ENCODE measurements around the gene TMEM178B. TPM values are rescaled to one million over a fixed set of nuclear protein-coding genes. Genes with fewer than 3 reads are reported as not detected.

Gene TMEM178B
- total RNA-seq, 1 donor: 0.09 TPM

DNA sequence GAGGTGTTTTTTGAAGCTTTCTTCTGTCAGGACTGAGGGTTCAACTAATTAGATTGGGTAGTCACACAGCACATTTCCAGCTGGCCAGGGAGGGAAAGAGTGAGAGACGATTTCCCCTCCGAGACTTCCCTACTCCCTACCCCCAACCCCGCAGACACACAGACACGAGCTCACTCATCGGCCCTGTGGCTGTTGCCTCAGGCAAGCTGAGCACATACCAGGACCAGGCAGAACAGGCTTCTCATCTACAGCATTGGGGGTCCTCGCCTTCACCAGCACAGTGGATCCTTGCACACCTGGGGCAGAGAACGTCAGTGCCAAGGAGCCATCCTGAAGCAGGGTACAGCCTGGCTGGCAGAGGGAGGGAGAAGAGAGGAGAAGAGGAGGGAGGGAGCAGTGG lies 144.1 kb downstream of the TMEM178B start:
- DNase-seq (ENCODE audit: low read depth): no peak
- TF ChIP-seq, protein P1, sequence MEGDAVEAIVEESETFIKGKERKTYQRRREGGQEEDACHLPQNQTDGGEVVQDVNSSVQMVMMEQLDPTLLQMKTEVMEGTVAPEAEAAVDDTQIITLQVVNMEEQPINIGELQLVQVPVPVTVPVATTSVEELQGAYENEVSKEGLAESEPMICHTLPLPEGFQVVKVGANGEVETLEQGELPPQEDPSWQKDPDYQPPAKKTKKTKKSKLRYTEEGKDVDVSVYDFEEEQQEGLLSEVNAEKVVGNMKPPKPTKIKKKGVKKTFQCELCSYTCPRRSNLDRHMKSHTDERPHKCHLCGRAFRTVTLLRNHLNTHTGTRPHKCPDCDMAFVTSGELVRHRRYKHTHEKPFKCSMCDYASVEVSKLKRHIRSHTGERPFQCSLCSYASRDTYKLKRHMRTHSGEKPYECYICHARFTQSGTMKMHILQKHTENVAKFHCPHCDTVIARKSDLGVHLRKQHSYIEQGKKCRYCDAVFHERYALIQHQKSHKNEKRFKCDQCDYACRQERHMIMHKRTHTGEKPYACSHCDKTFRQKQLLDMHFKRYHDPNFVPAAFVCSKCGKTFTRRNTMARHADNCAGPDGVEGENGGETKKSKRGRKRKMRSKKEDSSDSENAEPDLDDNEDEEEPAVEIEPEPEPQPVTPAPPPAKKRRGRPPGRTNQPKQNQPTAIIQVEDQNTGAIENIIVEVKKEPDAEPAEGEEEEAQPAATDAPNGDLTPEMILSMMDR (IDR thresholded peaks at IDR 0.05; ENCODE audit: insufficient read depth, low read length): no peak
- no peak overlapping the region for H3K4me3 ChIP-seq (ENCODE audit: low read depth, low read length)

DNA sequence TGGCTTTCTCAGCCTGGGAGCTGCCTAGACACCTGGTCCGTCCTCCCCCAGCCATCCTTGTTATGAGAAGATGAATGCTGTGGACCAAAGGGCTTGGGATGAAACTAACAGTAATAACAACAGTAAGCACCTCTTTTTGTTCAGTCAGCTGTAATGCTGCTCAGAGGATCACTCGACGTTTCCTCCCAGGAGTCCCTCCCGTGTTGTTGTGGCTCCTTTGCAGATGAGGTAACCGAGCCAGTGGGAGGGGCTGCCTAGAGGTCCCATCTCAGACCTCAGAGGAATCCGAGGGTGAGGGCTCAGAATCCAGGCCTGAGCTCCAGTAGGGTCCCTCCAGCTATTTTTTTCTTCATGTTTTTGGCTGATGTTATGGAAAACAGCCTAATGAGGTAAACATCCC lies 145.1 kb downstream of the TMEM178B start:
- no peak for DNase-seq (ENCODE audit: low read depth)
- H3K4me3 ChIP-seq (ENCODE audit: low read depth, low read length): no peak overlapping the region
- TF ChIP-seq, protein P1 (IDR thresholded peaks at IDR 0.05; ENCODE audit: insufficient read depth, low read length): no peak

DNA sequence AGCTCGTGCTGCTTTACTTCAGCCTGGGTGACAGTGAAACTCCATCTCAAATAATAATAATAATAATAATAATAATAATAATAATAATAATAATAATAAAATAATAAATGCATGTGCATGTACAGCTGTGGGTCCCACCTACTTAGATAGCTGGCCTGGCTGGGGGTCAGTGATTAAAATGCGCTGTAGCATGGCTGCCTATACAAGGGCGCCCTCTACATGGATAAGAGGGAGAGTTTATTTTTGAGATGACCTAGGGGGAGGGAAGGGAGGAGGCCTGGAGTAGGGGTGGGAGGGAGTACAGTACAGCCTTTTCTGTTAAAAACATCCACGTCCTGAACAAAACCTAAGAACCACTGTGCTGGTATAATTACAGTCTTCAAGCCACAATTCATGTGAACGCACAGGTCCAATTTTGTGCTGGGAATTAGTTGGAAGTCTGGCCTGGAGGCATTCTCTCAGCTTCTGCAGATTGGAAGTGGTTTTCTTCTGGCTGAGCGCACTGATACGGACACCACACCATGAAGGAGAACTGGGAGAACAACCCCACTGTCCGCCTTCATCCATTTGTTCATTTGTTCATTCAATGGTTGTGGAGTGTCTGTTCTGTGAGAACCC lies 146.5 kb downstream of the TMEM178B start:
- no peak for DNase-seq (ENCODE audit: low read depth)
- TF ChIP-seq, protein P1 (IDR thresholded peaks at IDR 0.05; ENCODE audit: insufficient read depth, low read length): no peak
- no peak overlapping the region for H3K4me3 ChIP-seq (ENCODE audit: low read depth, low read length)

DNA sequence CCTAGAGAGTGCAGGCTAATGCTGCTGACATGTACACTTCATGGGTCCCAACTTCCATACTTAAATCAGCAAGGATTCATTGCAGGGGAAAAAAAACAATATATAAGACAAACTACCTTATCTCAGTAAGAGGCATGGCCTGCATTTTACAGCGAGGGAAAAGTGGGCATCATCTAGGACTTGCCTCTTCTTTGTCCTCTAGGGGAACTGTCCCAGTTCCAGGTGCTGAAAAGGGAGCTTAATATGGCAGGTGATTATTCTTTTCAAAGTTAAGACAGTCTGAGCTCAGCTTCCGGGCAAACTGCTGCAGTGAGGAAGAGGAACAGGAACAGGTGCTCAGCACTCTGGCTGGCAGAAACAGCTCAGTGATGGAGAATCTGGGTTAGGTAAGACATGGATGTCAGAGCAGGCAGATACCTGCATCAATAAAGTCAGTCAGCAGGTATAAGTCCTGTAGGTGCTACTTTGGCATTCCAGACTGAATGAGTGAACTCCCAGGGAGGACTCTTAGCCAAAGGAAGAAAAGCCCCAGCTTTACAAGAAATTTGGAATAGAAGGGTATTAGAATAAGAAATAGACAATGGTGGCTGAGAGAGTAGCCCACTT lies 147.2 kb downstream of the TMEM178B start:
- no peak for DNase-seq (ENCODE audit: low read depth)
- no peak overlapping the region for H3K4me3 ChIP-seq (ENCODE audit: low read depth, low read length)
- TF ChIP-seq, protein P1 (IDR thresholded peaks at IDR 0.05; ENCODE audit: insufficient read depth, low read length): no peak

DNA sequence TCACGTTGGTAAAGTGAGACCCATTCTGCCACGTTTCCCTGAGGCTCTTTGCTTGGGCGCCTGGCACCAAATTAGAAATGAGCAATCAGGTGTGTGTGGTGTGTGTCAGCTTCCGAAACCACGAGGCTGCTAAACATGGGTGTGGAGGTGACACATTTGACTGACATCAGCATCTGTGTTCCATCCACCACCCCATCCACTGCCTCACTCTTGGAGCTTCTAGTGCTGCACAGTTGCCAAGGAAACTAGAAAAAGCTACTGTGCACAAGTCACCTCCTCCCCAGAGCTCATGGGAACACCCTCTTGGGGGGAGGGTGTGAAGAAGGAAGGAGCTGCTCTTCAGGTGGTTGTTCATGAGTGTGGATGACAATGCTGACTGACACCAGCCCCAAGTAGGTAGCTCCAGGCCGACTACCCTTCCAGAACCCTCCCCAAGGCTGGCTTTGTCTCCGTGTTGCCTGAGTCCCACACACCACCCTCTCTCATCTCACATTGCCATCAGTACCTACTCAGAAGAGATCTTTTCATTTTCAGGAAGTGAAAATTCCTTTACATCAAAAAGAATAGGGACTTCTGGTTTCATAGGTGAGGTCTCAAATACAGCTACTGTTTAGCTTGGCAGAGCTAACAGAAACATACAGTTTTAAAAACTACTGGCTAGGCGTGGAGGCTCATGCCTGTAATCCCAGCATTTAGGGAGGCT lies 152.2 kb downstream of the TMEM178B start:
- no peak for DNase-seq (ENCODE audit: low read depth)
- H3K4me3 ChIP-seq (ENCODE audit: low read depth, low read length): no peak overlapping the region
- TF ChIP-seq, protein P1 (IDR thresholded peaks at IDR 0.05; ENCODE audit: insufficient read depth, low read length): no peak

DNA sequence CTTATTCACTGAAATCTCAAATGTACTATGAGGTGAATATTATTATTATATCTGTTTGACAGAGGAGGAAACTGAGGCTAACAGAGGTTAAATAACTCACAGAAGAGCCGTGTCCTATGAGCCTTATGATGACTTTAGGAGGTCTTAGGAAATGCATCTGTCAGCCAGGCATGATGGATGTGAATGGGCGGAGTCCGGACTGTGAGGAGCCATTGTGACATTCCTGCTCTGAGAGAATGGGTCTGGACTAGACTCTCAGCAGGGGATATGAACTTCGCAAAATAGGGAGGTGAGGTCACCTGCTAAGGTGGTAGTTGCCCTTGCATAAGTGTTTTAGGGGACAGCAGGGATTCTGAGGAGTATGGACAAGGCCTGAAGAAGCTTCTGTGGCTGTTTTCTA lies 153.6 kb downstream of the TMEM178B start:
- H3K4me3 ChIP-seq (ENCODE audit: low read depth, low read length): no peak overlapping the region
- TF ChIP-seq, protein P1 (IDR thresholded peaks at IDR 0.05; ENCODE audit: insufficient read depth, low read length): no peak
- DNase-seq (ENCODE audit: low read depth): no peak

All from fibroblast of the aortic adventitia (primary cell).